Gastrocnemius medialis (tissue), 4 donors: ENCODE data around the gene SOHLH1. TPM values are rescaled to one million over a fixed set of nuclear protein-coding genes. Genes with fewer than 3 reads are reported as not detected.
"Not testable (repeated sequence)": the region's sequence is repeated elsewhere in the genome, so short reads cannot be mapped to it uniquely, and the experiment has no call there.

Source experiments
- ATAC-seq, 2 donors: fragments of 150-250 bp; one replicate each; pipeline ENCODE4 v1.9.1; 2016
- DNase-seq, 2 donors: peaks; one replicate each; pipeline ENCODE4 v3.0.0-alpha.2; 2019
- H3K27ac ChIP-seq, 4 donors: fragments of 200-600 bp; sonication (generic); 1 replicate in 1 of 4; 2 replicates in 3 of 4; pipeline ENCODE4 v1.5.1; 2016 to 2018; ENCODE audit warnings: mild to moderate bottlenecking in 2 of 4, moderate library complexity in 1 of 4
- H3K27me3 ChIP-seq, 3 donors: fragments of 200-600 bp; sonication (generic) in 2 of 3; 1 replicate in 1 of 3; 2 replicates in 2 of 3; pipeline versions ENCODE4 v1.5.1 to v1.6.0; 2016 to 2019; ENCODE audit warnings: mild to moderate bottlenecking in 1 of 3, moderate library complexity in 1 of 3
- H3K36me3 ChIP-seq, 2 donors: fragments of 200-600 bp; sonication (generic) in 1 of 2; one replicate each; pipeline ENCODE4 v1.5.1; 2017 to 2018
- H3K4me1 ChIP-seq, 2 donors: fragments of 200-600 bp; sonication (generic) in 1 of 2; one replicate each; pipeline ENCODE4 v1.5.1; 2016 to 2017; ENCODE audit warnings: mild to moderate bottlenecking in 2 of 2
- H3K4me3 ChIP-seq, 4 donors: fragments of 200-600 bp; sonication (generic) in 3 of 4; 1 replicate in 1 of 4; 2 replicates in 3 of 4; pipeline ENCODE4 v1.5.1; 2016 to 2019; ENCODE audit warnings: mild to moderate bottlenecking in 2 of 4
- H3K9me3 ChIP-seq, 3 donors: fragments of 200-600 bp; sonication (generic) in 2 of 3; 1 replicate in 1 of 3; 2 replicates in 2 of 3; pipeline ENCODE4 v1.5.1; 2016 to 2019
- CTCF ChIP-seq, 5 experiments: fragments of 450-650 bp in 3 of 5; fragments of 200-600 bp in 2 of 5; sonication (generic) in 2 of 5; IDR thresholded peaks in 4 of 5; conservative IDR thresholded peaks in 1 of 5; 1 replicate in 4 of 5; 2 replicates in 1 of 5; pipeline ENCODE4 v1.5.1; 2016 to 2019; ENCODE audit warnings: antibody characterized with exemption in 5 of 5, mild to moderate bottlenecking in 3 of 5, moderate library complexity in 3 of 5
- POLR2A ChIP-seq, 2 donors: fragments of 450-650 bp; IDR thresholded peaks; one replicate each; pipeline ENCODE4 v1.6.1; 2017; ENCODE audit warnings: antibody characterized with exemption in 2 of 2, mild to moderate bottlenecking in 2 of 2, moderate library complexity in 2 of 2
- in situ Hi-C, 4 donors: fragments of 200-750 bp; cut with MboI; loops; one replicate each; pipeline versions ENCODE4 v1.15.0 to v1.8.0; 2017; ENCODE audit warnings: low sequenced_read_pairs in 4 of 4
- intact Hi-C: fragments of 100-400 bp; cut with DNase I; formaldehyde crosslinking; loops from one replicate; pipeline ENCODE4 v1.15.1; 2023; ENCODE audit warnings: low total_unique reads
- total RNA-seq, 4 donors: library from RNA; depleted of rRNA; stranded (reverse); fragments of >200 nt; gene quantifications; one replicate each; pipeline versions ENCODE4 v1.1.0 to v1.2.3, GENCODE V29; 2016

SOHLH1 gene
- total RNA-seq, 4 donors from 2014 or later = not detected

GRCh38 chr9:135671591-135672041 is 27.7 kb downstream of the SOHLH1 start:
- H3K4me1 ChIP-seq = no peaks in the 10 kb centered on the region
- DNase-seq (no peak), ATAC-seq (no peak)
- TF ChIP-seq POLR2A (IDR thresholded peaks at IDR 0.05) = no peak
- no peak for TF ChIP-seq CTCF (IDR thresholded peaks at IDR 0.05 in 4 of 5, conservative IDR thresholded peaks at IDR 0.05 in 1 of 5)
- no peak overlapping the region for H3K4me3 ChIP-seq
- H3K36me3 ChIP-seq = no peaks in the 10 kb centered on the region
- H3K27me3 ChIP-seq = peaks cover 4 to 17% (median 11%) of the 10 kb centered on the region in 3 donors
- intact Hi-C loops (loop anchor here (2.0 kb wide), 1 partner anchor 19 kb away; no protein-coding TSS in a partner anchor), in situ Hi-C loops (no loop called here)
- no peaks in the 10 kb centered on the region for H3K9me3 ChIP-seq
- no peak overlapping the region for H3K27ac ChIP-seq

- Histone ChIP-seq H3K27ac (no peak overlapping the region), H3K36me3 (no peaks in the 10 kb centered on the region), H3K4me1 (no peaks in the 10 kb centered on the region), H3K4me3 (no peak overlapping the region), H3K9me3 (no peaks in the 10 kb centered on the region), H3K27me3 (peaks cover 4 to 17% (median 11%) of the 10 kb centered on the region in 3 donors)
- intact Hi-C loops (loop anchor here (2.0 kb wide), 1 partner anchor 20 kb away; no protein-coding TSS in a partner anchor), in situ Hi-C loops (no loop called here)
- DNase-seq (no peak), ATAC-seq (no peak)
- no peak for TF ChIP-seq CTCF (IDR thresholded peaks at IDR 0.05 in 4 of 5, conservative IDR thresholded peaks at IDR 0.05 in 1 of 5)
- TF ChIP-seq POLR2A (IDR thresholded peaks at IDR 0.05) = no peak
These were observed 28.3 kb downstream of the SOHLH1 start for GRCh38 chr9:135670721-135671590.

GRCh38 chr9:135669616-135670285 is 29.5 kb downstream of the SOHLH1 start:
- in situ Hi-C loops (no loop called here), intact Hi-C loops (loop anchor here (2.0 kb wide), 1 partner anchor 21 kb away; no protein-coding TSS in a partner anchor)
- TF ChIP-seq POLR2A (IDR thresholded peaks at IDR 0.05) (no peak), CTCF (IDR thresholded peaks at IDR 0.05 in 4 of 5, conservative IDR thresholded peaks at IDR 0.05 in 1 of 5) (no peak)
- Histone ChIP-seq H3K4me1 (no peaks in the 10 kb centered on the region), H3K4me3 (no peak overlapping the region), H3K36me3 (no peaks in the 10 kb centered on the region), H3K27me3 (peaks cover 4 to 21% (median 11%) of the 10 kb centered on the region in 3 donors), H3K9me3 (no peaks in the 10 kb centered on the region), H3K27ac (no peak overlapping the region)
- no peak for ATAC-seq
- DNase-seq = no peak

- H3K9me3 ChIP-seq, in situ Hi-C loops, H3K27ac ChIP-seq, intact Hi-C loops, ATAC-seq, DNase-seq, H3K4me1 ChIP-seq, H3K4me3 ChIP-seq, H3K36me3 ChIP-seq: not testable (repeated sequence)
- H3K27me3 ChIP-seq = peaks cover 4 to 21% (median 11%) of the 10 kb centered on the region in 3 donors
These were observed 30.3 kb downstream of the SOHLH1 start for GRCh38 chr9:135669018-135669417.

GRCh38 chr9:135667463-135668001 is 31.7 kb downstream of the SOHLH1 start:
- intact Hi-C loops = no loop called here
- Histone ChIP-seq H3K4me3 (no peak overlapping the region), H3K27me3 (peaks cover 4 to 18% (median 10%) of the 10 kb centered on the region in 3 donors), H3K36me3 (no peaks in the 10 kb centered on the region), H3K27ac (no peak overlapping the region), H3K9me3 (no peaks in the 10 kb centered on the region), H3K4me1 (no peaks in the 10 kb centered on the region)
- TF ChIP-seq CTCF (IDR thresholded peaks at IDR 0.05 in 4 of 5, conservative IDR thresholded peaks at IDR 0.05 in 1 of 5) = no peak
- TF ChIP-seq POLR2A (IDR thresholded peaks at IDR 0.05) = no peak
- ATAC-seq = no peak
- DNase-seq = no peak
- in situ Hi-C loops = no loop called here
